DND-41 (cell line): ENCODE data around the gene TSEN2.
A peak's percentile ranks its signal among the peaks of the same experiment; 100 is the strongest.

Experiments
- ATAC-seq: fragments of 200-7000 bp; cut with Tn5 transposase; 3 replicates; pipeline ENCODE4 v1.9.1; 2021; ENCODE audit warnings: low read depth; ENCODE audit not compliant: insufficient read depth
- DNase-seq: peaks from one replicate; pipeline ENCODE4 v3.0.0-alpha.2; 2020
- H2AFZ ChIP-seq: 2 replicates; pipeline ENCODE4 v1.6.0; 2012; ENCODE audit warnings: low read depth, low read length
- H3K27ac ChIP-seq: 2 replicates; pipeline ENCODE4 v1.5.1; 2012; ENCODE audit warnings: low read length, inconsistent platforms
- H3K27me3 ChIP-seq: fragments of 200-600 bp; sonication (generic); 2 replicates; pipeline ENCODE4 v1.6.0; 2012; ENCODE audit warnings: low read length, mild to moderate bottlenecking, inconsistent platforms; ENCODE audit not compliant: insufficient read depth, poor library complexity
- H3K36me3 ChIP-seq: 2 replicates; pipeline ENCODE4 v1.5.1; 2012; ENCODE audit warnings: low read length, inconsistent platforms; ENCODE audit not compliant: insufficient read depth
- H3K4me1 ChIP-seq: 2 replicates; pipeline ENCODE4 v1.5.1; 2012; ENCODE audit warnings: mild to moderate bottlenecking, low read length; ENCODE audit not compliant: insufficient read depth
- H3K4me2 ChIP-seq: 2 replicates; pipeline ENCODE4 v1.6.0; 2012; ENCODE audit warnings: mild to moderate bottlenecking, moderate library complexity, low read length, inconsistent platforms; ENCODE audit not compliant: insufficient read depth
- H3K4me3 ChIP-seq, 2 experiments: fragments of 200-600 bp in 1 of 2; shearing (Covaris generic) in 1 of 2; 2 replicates each; pipeline ENCODE4 v1.5.1; 2012 to 2016; ENCODE audit warnings: inconsistent platforms in 2 of 2, low read length in 2 of 2, mild to moderate bottlenecking in 2 of 2, low read depth in 1 of 2, moderate library complexity in 1 of 2
- H3K79me2 ChIP-seq: 2 replicates; pipeline ENCODE4 v1.6.0; 2012; ENCODE audit warnings: low read length, inconsistent platforms; ENCODE audit not compliant: insufficient read depth
- H3K9ac ChIP-seq: 2 replicates; pipeline ENCODE4 v1.6.0; 2012; ENCODE audit warnings: low read depth, mild to moderate bottlenecking, inconsistent platforms, low read length, moderate library complexity
- H3K9me3 ChIP-seq: 2 replicates; pipeline ENCODE4 v1.5.1; 2012; ENCODE audit warnings: low read length, moderate library complexity, mild to moderate bottlenecking, inconsistent platforms; ENCODE audit not compliant: insufficient read depth, severe bottlenecking
- H4K20me1 ChIP-seq: 2 replicates; pipeline ENCODE4 v1.6.0; 2012; ENCODE audit warnings: low read length; ENCODE audit not compliant: insufficient read depth
- EZH2 ChIP-seq: IDR thresholded peaks from 3 replicates; pipeline ENCODE4 v1.6.1; 2012; ENCODE audit warnings: borderline replicate concordance, low read depth, mild to moderate bottlenecking, moderate library complexity, low read length, inconsistent platforms; ENCODE audit not compliant: severe bottlenecking
- TF ChIP-seq, protein P1 (sequence below): IDR thresholded peaks from 2 replicates; pipeline ENCODE4 v1.5.1; 2012; ENCODE audit warnings: borderline replicate concordance, low read length, moderate library complexity, mild to moderate bottlenecking; ENCODE audit not compliant: poor library complexity, severe bottlenecking; ENCODE audit errors: extremely low read depth

Gene TSEN2

DNA sequence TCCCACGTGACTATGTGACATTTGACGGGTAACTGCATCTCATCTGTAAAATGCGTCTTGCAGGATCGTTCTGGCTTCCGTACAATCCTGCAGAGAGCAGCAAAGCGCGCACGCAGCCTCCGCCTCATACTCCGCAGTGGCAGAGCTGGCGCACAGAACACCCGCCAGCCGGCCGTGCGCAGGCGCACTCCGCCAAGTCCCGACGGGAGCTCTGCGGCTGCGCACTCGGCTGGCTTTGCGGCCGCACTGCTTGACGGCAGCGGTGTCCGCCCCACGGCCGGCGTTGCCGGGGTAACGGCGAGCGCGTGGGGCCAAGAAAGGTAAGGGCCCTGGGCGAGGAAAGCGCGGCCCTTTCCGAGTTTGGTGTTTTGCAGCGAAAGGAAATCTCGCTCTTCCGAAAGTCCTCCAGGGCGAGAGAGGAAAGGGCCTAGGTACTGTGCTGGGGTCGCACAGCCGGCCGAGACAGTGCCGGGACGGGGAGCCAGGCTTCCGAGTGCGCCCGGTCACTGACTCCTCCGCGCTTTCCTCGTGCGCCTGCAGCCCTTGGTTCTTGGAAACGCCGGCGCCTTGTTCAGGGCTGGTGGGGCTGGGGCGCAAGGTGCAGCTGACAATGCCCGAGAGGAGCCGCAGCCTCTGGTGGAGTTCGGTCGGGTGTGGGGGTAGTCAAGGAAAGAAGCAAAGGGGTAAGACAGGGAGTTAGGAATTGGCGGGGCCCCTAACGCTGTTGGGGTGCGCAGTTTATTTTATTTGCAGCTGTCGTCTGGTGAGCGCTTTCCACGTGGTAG is at the start of gene TSEN2:
Gene TSEN2, plus strand, starts transcription at position 283 of the 785 bp plus-strand sequence. CDS start 5,321 bp downstream, outside the sequence.
- H3K4me2 ChIP-seq, result peak within 1 kb of the TSS; percentile 86
- peaks cover 50% of the 10 kb centered on the region for H3K79me2 ChIP-seq
- H3K27me3 ChIP-seq, result no peaks in the 10 kb centered on the region
- H3K9ac ChIP-seq, result peak within 1 kb of the TSS; percentile 75
- peak within 1 kb of the TSS; percentile 91 for H2AFZ ChIP-seq
- no peaks in the 10 kb centered on the region for H3K9me3 ChIP-seq
- peak within 1 kb of the TSS; percentile 71 to 96 for H3K4me3 ChIP-seq
- ATAC-seq, result peak; percentile 91
- H4K20me1 ChIP-seq, result no peaks in the 10 kb centered on the region
- peak within 1 kb of the TSS; percentile 96 for H3K27ac ChIP-seq
- TF ChIP-seq, protein P1, sequence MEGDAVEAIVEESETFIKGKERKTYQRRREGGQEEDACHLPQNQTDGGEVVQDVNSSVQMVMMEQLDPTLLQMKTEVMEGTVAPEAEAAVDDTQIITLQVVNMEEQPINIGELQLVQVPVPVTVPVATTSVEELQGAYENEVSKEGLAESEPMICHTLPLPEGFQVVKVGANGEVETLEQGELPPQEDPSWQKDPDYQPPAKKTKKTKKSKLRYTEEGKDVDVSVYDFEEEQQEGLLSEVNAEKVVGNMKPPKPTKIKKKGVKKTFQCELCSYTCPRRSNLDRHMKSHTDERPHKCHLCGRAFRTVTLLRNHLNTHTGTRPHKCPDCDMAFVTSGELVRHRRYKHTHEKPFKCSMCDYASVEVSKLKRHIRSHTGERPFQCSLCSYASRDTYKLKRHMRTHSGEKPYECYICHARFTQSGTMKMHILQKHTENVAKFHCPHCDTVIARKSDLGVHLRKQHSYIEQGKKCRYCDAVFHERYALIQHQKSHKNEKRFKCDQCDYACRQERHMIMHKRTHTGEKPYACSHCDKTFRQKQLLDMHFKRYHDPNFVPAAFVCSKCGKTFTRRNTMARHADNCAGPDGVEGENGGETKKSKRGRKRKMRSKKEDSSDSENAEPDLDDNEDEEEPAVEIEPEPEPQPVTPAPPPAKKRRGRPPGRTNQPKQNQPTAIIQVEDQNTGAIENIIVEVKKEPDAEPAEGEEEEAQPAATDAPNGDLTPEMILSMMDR, result peak; percentile 51
- no peak for TF ChIP-seq EZH2
- DNase-seq, result peak; percentile 95
- H3K4me1 ChIP-seq, result peaks cover 49% of the 10 kb centered on the region
- peaks cover 19% of the 10 kb centered on the region; the same call in 1 of the 2 replicates for H3K36me3 ChIP-seq

DNA sequence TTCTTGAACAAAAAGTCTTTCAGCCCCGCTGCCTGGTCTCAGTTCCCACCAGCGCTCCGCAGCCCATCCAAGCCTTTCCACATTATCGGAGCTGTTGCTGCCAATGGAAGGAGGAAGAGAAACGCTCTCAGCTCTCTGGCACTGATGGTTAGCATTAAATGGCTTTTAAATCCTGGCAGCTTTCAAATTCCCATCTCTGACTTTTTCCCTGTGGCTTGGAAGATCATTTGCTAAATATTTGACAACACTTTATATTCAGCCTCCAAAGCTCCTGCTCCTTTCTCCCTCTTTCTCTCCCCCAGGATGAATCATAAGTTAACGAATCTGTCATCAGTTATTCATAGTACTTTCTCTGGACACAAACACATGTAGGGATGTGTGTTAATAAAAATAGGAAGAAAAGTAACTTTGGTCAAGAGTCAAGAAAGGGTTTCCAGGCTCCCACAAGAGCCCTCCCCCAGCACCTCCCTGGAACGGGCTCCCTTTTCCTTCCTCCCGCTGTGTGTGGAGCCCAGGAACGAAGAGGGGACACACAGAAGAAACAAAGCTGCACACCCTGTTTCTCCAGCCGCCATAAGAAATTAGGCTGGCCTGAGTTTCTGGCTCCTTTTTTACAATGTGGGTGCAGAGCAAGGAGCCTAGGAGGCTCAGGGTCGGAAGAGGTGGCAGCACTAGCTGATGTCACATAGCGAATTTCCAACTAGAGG is 47.6 kb upstream of the TSEN2 start:
- Histone ChIP-seq H3K9ac (no peak overlapping the region), H3K79me2 (no peaks in the 10 kb centered on the region), H3K27ac (no peak overlapping the region), H3K4me1 (no peaks in the 10 kb centered on the region), H4K20me1 (no peaks in the 10 kb centered on the region), H3K36me3 (no peaks in the 10 kb centered on the region), H3K4me3 (no peak overlapping the region), H2AFZ (no peak overlapping the region), H3K9me3 (no peaks in the 10 kb centered on the region), H3K27me3 (no peaks in the 10 kb centered on the region), H3K4me2 (no peak overlapping the region)
- ATAC-seq, result no peak
- TF ChIP-seq, protein P1, result no peak
- TF ChIP-seq EZH2, result no peak
- no peak for DNase-seq

DNA sequence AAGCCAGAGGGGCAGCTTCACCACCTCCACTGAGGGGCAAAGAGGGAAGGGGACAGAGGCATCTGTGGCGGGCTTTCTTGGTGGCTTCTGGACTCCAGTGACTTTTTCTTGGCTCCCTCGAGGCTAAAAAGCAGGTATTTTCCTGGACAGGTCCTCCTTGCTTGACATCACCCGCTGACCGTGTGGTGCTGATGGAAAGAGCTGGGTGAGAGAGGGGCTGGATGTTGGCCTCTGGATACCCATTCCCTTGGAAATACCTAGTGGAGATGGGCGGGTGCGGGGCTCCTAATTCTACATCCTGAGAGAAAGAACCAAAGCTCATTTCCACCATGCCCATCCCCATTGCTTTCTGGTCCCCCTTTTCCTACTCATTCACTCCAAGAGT is 47.1 kb upstream of the TSEN2 start:
- no peak overlapping the region for H3K4me3 ChIP-seq

More for the DNA sequence above, 47.1 kb upstream of the TSEN2 start:
- ATAC-seq (no peak), DNase-seq (no peak)
- Histone ChIP-seq H3K9ac (no peak overlapping the region), H4K20me1 (no peaks in the 10 kb centered on the region), H3K9me3 (no peaks in the 10 kb centered on the region), H3K4me1 (no peaks in the 10 kb centered on the region), H3K79me2 (no peaks in the 10 kb centered on the region), H3K36me3 (no peaks in the 10 kb centered on the region), H3K27me3 (no peaks in the 10 kb centered on the region), H3K4me2 (no peak overlapping the region), H2AFZ (no peak overlapping the region), H3K27ac (no peak overlapping the region)
- no peak for TF ChIP-seq EZH2
- TF ChIP-seq, protein P1, result no peak
